Hepatocyte (in vitro differentiated cells): ENCODE measurements around the gene PAX5. TPM values are rescaled to one million over a fixed set of nuclear protein-coding genes. Genes with fewer than 3 reads are reported as not detected.

Experiments
- DNase-seq: peaks from one replicate; pipeline ENCODE4 v3.0.0-alpha.2; 2016; ENCODE audit warnings: low spot score
- H2AFZ ChIP-seq: fragments of 200-600 bp; sonication (generic); 2 replicates; pipeline ENCODE4 v1.6.0; 2016; ENCODE audit warnings: antibody characterized with exemption, mild to moderate bottlenecking
- H3K27ac ChIP-seq: fragments of 200-600 bp; sonication (generic); 2 replicates; pipeline ENCODE4 v1.5.1; 2016; ENCODE audit warnings: mild to moderate bottlenecking
- H3K27me3 ChIP-seq: fragments of 200-600 bp; sonication (generic); 2 replicates; pipeline ENCODE4 v1.6.1; 2016
- H3K36me3 ChIP-seq: fragments of 200-600 bp; sonication (generic); replicated peaks from 2 replicates; pipeline ENCODE4 v1.5.1; 2016; ENCODE audit warnings: low read depth; ENCODE audit not compliant: insufficient read depth
- H3K4me1 ChIP-seq: fragments of 200-600 bp; sonication (generic); 2 replicates; pipeline ENCODE4 v1.5.1; 2016; ENCODE audit warnings: mild to moderate bottlenecking, moderate library complexity; ENCODE audit not compliant: insufficient read depth
- H3K4me2 ChIP-seq: fragments of 200-600 bp; sonication (generic); 2 replicates; pipeline ENCODE4 v1.6.0; 2016
- H3K4me3 ChIP-seq: fragments of 200-600 bp; sonication (generic); 2 replicates; pipeline ENCODE4 v1.5.1; 2016; ENCODE audit warnings: mild to moderate bottlenecking
- H3K79me2 ChIP-seq: fragments of 200-600 bp; sonication (generic); 2 replicates; pipeline ENCODE4 v1.6.0; 2017; ENCODE audit warnings: mild to moderate bottlenecking
- H3K9me2 ChIP-seq: fragments of 200-600 bp; sonication (generic); replicated peaks from 2 replicates; pipeline ENCODE4 v1.6.0; 2017; ENCODE audit warnings: mild to moderate bottlenecking; ENCODE audit not compliant: insufficient read depth
- H3K9me3 ChIP-seq: fragments of 200-600 bp; sonication (generic); 2 replicates; pipeline ENCODE4 v1.5.1; 2016; ENCODE audit warnings: low read depth, mild to moderate bottlenecking
- H4K20me1 ChIP-seq: fragments of 200-600 bp; sonication (generic); 2 replicates; pipeline ENCODE4 v1.6.0; 2016; ENCODE audit warnings: mild to moderate bottlenecking; ENCODE audit not compliant: insufficient read depth, poor library complexity, severe bottlenecking
- EZH2 ChIP-seq: fragments of 200-600 bp; sonication (generic); IDR thresholded peaks from 2 replicates; pipeline ENCODE4 v1.6.1; 2016; ENCODE audit warnings: antibody characterized with exemption, mild to moderate bottlenecking, borderline replicate concordance
- EZH2phosphoT487 ChIP-seq: fragments of 200-600 bp; sonication (generic); IDR thresholded peaks from one replicate; pipeline ENCODE4 v1.6.1; 2018; ENCODE audit warnings: antibody characterized with exemption, mild to moderate bottlenecking, low read depth, moderate library complexity; ENCODE audit not compliant: unreplicated experiment, severe bottlenecking
- WGBS: methylation state at CpG from one replicate; pipeline ENCODE4 v1.1.6; 2016; ENCODE audit warnings: low lambda C conversion rate; ENCODE audit errors: missing lambda C conversion rate; 5-methylcytosine and 5-hydroxymethylcytosine counted together
- polyA plus RNA-seq: library from polyadenylated mRNA; unstranded; fragments of >200 nt; fragmentation: Nextera tagmentation; extraction: Ambion mirVana; gene quantifications from 2 replicates; pipeline ENCODE4 v1.2.1, GENCODE V29; 2016
- total RNA-seq: library from RNA; depleted of rRNA; stranded (reverse); fragments of >200 nt; gene quantifications from 2 replicates; pipeline ENCODE4 v1.2.3, GENCODE V29; 2014
- TF ChIP-seq, protein P1 (sequence below): fragments of 200-600 bp; sonication (generic); IDR thresholded peaks from 2 replicates; pipeline ENCODE4 v1.5.1; 2016; ENCODE audit warnings: antibody characterized with exemption, mild to moderate bottlenecking; ENCODE audit not compliant: poor library complexity

PAX5 gene
- total and polyA plus RNA-seq, 2 experiments from 2014 or later: not detected

DNA sequence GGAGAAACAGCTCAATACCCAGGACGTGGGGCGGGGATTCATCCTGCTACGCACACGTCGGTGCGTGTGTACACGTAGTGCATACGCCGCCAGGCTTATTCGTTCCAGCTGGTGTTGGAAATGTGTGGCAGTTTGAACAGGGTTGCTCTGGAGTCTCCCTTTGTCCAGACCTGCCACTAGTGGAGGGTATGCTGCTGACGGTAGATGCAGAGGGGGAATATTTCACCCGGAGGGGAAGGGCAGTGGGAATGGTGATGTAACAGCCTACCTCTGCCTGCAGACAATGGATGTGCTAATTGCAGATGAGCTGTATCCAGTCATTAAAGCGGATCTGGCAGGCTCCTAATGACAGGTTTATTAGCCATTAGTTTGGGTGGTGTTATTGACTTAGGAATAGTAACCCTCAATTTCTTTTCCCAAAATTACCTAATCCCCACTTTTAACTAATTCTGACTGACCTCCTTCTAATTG lies 142.7 kb downstream of the PAX5 start:
- Histone ChIP-seq H3K79me2 (no peaks in the 10 kb centered on the region), H3K9me3 (no peaks in the 10 kb centered on the region), H2AFZ (no peak overlapping the region), H3K4me1 (no peaks in the 10 kb centered on the region), H3K4me2 (no peak overlapping the region), H3K36me3 (no peaks in the 10 kb centered on the region), H3K4me3 (no peak overlapping the region), H4K20me1 (no peaks in the 10 kb centered on the region), H3K9me2 (no peaks in the 10 kb centered on the region), H3K27me3 (peaks cover 7% of the 10 kb centered on the region), H3K27ac (no peak overlapping the region)
- no peak for DNase-seq
- WGBS: 43% methylated on average over 13 of the region's 13 CpGs
- no peak for TF ChIP-seq EZH2phosphoT487
- TF ChIP-seq, protein P1, sequence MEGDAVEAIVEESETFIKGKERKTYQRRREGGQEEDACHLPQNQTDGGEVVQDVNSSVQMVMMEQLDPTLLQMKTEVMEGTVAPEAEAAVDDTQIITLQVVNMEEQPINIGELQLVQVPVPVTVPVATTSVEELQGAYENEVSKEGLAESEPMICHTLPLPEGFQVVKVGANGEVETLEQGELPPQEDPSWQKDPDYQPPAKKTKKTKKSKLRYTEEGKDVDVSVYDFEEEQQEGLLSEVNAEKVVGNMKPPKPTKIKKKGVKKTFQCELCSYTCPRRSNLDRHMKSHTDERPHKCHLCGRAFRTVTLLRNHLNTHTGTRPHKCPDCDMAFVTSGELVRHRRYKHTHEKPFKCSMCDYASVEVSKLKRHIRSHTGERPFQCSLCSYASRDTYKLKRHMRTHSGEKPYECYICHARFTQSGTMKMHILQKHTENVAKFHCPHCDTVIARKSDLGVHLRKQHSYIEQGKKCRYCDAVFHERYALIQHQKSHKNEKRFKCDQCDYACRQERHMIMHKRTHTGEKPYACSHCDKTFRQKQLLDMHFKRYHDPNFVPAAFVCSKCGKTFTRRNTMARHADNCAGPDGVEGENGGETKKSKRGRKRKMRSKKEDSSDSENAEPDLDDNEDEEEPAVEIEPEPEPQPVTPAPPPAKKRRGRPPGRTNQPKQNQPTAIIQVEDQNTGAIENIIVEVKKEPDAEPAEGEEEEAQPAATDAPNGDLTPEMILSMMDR: no peak
- no peak for TF ChIP-seq EZH2

- 60% methylated on average over 6 of the region's 6 CpGs for WGBS
- H3K27ac ChIP-seq: no peak overlapping the region
Observed at GRCh38 chr9:36889844-36890243, 144.2 kb downstream of the PAX5 start.

DNA sequence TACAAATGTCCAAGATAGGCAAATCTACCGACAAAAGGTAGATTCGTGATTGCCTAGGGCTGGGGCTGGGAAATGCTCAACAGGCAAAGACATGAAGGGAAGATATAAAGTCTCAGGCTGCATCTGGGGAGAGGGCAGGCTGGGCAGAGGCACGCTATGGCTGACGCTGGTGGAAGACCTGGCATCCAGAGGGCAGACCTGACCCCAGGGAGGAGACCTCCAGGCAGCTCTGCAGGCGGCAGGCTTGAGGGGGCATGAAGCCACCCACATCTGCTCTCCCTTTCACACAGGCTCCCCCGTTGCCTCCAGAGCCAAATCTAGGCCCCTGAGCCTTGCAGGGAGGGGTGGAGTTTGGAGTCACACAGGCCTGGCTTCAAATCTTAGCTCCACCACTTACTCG lies 145.5 kb downstream of the PAX5 start:
- Histone ChIP-seq H3K4me1 (no peaks in the 10 kb centered on the region), H3K36me3 (no peaks in the 10 kb centered on the region), H3K27me3 (peaks cover 2% of the 10 kb centered on the region), H3K79me2 (no peaks in the 10 kb centered on the region), H3K4me2 (no peak overlapping the region), H4K20me1 (no peaks in the 10 kb centered on the region), H2AFZ (no peak overlapping the region), H3K9me2 (no peaks in the 10 kb centered on the region), H3K9me3 (no peaks in the 10 kb centered on the region), H3K27ac (no peak overlapping the region), H3K4me3 (no peak overlapping the region)
- TF ChIP-seq EZH2phosphoT487 (no peak), EZH2 (no peak)
- DNase-seq: no peak
- 73% methylated on average over 7 of the region's 7 CpGs for WGBS

More at GRCh38 chr9:36889844-36890243, 144.2 kb downstream of the PAX5 start:
- Histone ChIP-seq H3K27me3 (peaks cover 2% of the 10 kb centered on the region), H3K9me3 (no peaks in the 10 kb centered on the region), H3K79me2 (no peaks in the 10 kb centered on the region), H2AFZ (no peak overlapping the region), H3K36me3 (no peaks in the 10 kb centered on the region), H3K4me2 (no peak overlapping the region), H3K9me2 (no peaks in the 10 kb centered on the region), H3K4me1 (no peaks in the 10 kb centered on the region), H3K4me3 (no peak overlapping the region), H4K20me1 (no peaks in the 10 kb centered on the region)
- DNase-seq: no peak
- TF ChIP-seq, protein P1: no peak
- TF ChIP-seq EZH2phosphoT487 (no peak), EZH2 (no peak)

GRCh38 chr9:36884721-36885120 lies 149.3 kb downstream of the PAX5 start:
- TF ChIP-seq, protein P1: no peak
- no peak for TF ChIP-seq EZH2phosphoT487
- Histone ChIP-seq H3K27me3 (no peaks in the 10 kb centered on the region), H3K4me1 (no peaks in the 10 kb centered on the region), H3K36me3 (no peaks in the 10 kb centered on the region), H3K79me2 (no peaks in the 10 kb centered on the region), H3K27ac (no peak overlapping the region), H4K20me1 (no peaks in the 10 kb centered on the region), H3K4me2 (no peak overlapping the region), H3K9me2 (no peaks in the 10 kb centered on the region), H2AFZ (no peak overlapping the region), H3K4me3 (no peak overlapping the region), H3K9me3 (no peaks in the 10 kb centered on the region)
- 79% methylated on average over 6 of the region's 6 CpGs for whole genome bisulfite sequencing
- no peak for DNase-seq
